ENCODE measurements around the gene RAD21L1.

RAD21L1 gene

GRCh38 chr20:1274485-1275311, 48.9 kb downstream of the RAD21L1 start:
- no peak for DNase-seq

DNA sequence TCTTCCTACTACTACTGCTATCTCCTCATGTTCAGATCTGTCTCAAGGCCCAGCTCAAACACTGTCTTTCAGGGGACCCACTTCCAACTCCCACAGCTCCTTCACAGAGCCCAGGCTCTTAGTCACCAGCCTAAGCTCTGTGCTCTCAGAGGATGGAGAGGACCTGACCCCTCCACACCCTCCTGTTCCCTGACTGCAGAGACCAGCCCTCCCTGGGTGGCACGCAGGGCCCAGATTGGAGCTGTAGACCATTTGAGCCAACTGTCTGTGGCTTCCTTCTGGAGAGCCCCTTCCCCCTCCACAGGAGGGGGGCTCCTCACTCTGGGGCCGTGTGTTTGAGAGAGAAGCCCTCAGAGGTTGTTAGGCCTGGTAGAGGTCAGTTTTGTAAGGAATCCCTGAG, 50.1 kb downstream of the RAD21L1 start:
- no peak for DNase-seq

GRCh38 chr20:1277529-1278322, 51.9 kb downstream of the RAD21L1 start:
- DNase-seq, result no peak

GRCh38 chr20:1278993-1279392, 53.1 kb downstream of the RAD21L1 start:
- no peak for DNase-seq

- no peak for DNase-seq
Measured at GRCh38 chr20:1280195-1281102, 54.6 kb downstream of the RAD21L1 start.

- no peak for DNase-seq
Measured at GRCh38 chr20:1281279-1282057, 55.6 kb downstream of the RAD21L1 start.

GRCh38 chr20:1282966-1283365, 57.1 kb downstream of the RAD21L1 start:
- DNase-seq, result no peak

DNA sequence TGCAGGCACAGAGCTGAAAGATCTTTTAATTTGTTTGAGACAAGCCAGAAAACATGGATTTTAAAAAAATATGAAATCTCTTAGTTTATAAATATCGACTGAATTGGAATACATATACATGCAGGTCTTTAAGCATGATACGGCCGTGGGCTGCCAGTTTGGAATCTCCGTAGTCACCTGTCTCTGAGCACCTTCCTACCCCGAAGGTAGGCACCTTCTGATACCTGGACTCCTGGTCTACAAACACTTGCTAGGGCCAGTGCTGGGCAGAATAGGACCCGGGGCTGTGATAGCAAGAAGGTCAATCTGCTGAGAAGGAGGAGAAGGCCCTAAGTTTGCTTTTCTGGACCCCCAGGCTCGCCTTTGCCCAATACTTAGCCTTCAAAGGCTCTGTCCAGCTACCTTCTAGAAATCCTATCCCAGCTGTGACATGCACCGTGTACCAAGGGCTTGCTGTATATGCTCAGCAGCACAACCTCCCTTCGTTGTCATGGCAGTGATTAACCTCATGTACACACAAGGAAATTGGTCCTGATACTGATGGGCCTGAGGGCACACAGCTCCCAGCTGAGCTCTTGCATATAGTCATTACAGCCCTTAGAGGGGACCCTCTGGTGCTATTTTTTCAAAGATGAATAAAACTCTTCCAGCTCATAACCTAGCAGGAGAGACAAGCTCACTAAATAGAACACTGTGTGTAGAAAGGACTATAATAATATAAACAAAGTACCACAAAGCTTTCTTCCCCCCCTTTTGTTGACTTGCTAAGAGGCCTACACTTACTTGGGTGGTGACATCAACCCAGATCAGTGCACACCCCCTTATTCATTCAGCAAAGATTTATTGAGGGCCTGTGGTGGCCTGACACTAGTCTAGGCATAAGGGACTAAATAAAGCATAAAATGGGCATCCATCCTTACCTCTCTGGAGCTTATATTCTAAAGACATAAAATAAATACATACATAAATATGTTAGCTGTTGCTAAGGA, 58.0 kb downstream of the RAD21L1 start:
- no peak for DNase-seq

DNA sequence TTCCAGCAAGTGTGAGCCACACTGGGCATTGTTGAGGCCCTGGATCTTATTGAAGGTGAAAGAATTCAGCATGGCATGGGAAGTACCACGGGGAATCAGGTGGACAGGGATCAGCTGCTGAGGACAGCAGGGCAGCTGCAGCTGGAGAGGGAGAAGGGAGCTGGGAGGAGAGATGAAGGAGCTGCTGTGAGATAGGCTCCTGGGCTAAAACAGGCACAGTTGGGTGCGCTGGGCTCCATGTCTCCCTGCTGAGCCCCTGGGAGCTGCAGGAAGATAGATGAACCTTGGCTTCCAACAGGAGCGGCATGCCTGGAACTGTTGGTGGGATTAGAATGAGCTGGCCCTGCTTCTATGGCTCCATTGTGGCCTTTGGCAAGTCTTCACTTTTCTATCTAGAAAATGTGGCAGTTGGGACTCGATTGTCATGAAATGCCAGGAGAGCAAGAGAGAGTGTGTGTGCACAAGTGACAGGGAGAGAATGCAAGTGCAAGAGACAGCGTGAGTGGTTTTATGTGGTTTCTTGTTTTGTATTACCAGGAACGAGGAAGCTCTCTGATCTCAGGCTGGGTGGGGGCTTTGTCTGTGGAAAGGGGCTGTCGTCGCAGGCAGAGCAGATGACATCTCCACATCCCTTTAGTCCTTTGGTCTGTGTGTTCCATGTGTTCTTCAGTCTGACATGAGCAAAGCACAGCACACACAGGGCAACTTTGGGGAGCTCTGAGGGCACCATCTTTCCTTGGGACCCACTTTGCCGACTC, 60.6 kb downstream of the RAD21L1 start:
- no peak for DNase-seq

- no peak for DNase-seq
Measured at GRCh38 chr20:1287306-1287705, 61.5 kb downstream of the RAD21L1 start.

DNA sequence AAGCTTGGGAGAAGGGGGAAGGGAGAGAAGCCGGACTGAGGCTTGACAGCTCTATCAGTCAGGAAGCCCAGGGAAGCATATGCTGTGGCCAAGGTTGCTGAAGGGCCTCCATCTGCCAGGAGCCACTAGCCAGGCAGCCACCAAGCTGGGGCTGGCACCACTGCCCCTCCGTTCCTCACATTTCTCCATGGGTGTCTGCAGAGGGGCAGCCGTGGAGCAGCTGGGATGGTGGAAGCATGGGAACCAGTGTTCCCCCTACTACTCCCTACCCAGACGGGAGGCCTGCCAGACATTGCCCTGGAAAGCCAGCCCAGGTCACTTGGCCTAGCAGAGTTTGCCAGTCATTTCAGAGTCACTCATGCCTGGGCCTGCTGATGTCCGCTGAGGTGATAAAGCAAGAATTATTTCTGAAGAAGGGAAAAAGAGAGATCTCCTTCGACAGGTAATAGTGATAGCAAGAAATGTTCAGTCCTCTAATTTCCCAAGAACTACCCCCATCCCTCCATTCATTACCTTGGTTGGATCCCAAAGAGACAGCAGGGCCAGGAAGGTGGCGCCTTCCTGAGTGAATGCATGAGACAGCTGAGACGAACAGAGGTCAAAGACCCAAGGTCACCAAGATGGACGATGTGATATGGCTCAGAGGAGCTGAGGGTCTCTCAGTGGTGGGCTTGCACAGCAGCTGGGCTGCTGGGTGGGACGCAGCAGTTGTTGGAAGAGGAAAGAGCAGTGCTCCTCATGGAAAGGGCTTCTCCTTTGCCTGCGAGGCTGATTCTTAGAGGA, 62.1 kb downstream of the RAD21L1 start:
- DNase-seq, result no peak

- DNase-seq, result peak; percentile 33
Measured at GRCh38 chr20:1291191-1291741, 65.4 kb downstream of the RAD21L1 start.

GRCh38 chr20:1292620-1293019, 66.8 kb downstream of the RAD21L1 start:
- no peak for DNase-seq

GRCh38 chr20:1293641-1294379, 68.0 kb downstream of the RAD21L1 start:
- DNase-seq, result no peak

- DNase-seq, result no peak
Measured at GRCh38 chr20:1294497-1294896, 68.7 kb downstream of the RAD21L1 start.

DNA sequence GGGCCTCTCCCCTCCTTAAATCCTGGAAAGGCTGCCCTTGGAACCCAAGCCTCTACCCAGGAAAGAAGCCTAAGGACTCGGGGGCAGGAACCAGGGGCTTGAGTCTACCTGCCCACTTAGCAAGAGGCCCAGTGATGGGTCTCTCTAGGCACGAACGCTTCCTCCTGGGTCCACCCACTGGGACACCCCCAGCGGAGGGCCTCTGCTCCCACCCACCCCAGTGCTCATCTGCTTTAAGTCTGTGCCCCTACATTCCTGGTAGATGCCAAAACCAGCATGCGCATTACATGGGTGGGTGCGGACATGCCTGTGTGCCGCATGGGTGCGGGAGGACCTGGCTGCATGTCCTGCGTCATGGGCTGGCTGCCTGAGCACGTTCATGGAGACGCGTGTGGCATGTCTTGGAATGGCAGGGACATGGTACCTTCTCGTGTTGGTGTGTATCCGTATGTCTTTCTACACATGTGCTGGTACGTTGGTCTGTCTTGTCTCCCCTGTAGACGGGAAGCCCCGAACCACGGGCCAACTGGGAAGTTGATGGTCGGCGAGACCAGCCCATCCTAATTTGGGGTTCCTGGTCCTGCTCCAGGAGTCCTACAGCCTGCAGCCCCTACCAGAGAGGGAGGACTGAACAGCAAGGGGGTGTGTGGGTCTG, 69.6 kb downstream of the RAD21L1 start:
- no peak for DNase-seq

GRCh38 chr20:1296117-1296610, 70.3 kb downstream of the RAD21L1 start:
- DNase-seq, result no peak
